Mucosa of stomach (tissue), 1 donor: ENCODE results near the gene PANK4.

Experiments
- H3K27me3 ChIP-seq: one replicate; pipeline ENCODE4 v1.7.0; 2013; ENCODE audit warnings: mild to moderate bottlenecking, low read length; ENCODE audit not compliant: control insufficient read depth, insufficient read depth
- H3K36me3 ChIP-seq: one replicate; pipeline ENCODE4 v1.7.0; 2013; ENCODE audit warnings: low read length; ENCODE audit not compliant: control insufficient read depth, insufficient read depth
- H3K4me1 ChIP-seq: one replicate; pipeline ENCODE4 v1.7.0; 2013; ENCODE audit warnings: mild to moderate bottlenecking, low read length; ENCODE audit not compliant: control insufficient read depth, insufficient read depth
- H3K4me3 ChIP-seq: one replicate; pipeline ENCODE4 v1.7.0; 2013; ENCODE audit warnings: low read length
- H3K9ac ChIP-seq: one replicate; pipeline ENCODE4 v1.7.0; 2013; ENCODE audit warnings: mild to moderate bottlenecking, low read length, moderate library complexity
- H3K9me3 ChIP-seq: one replicate; pipeline ENCODE4 v1.7.0; 2013; ENCODE audit warnings: mild to moderate bottlenecking, low read length, moderate library complexity; ENCODE audit not compliant: control insufficient read depth
- donor health status: Pancreatic carcinoma.

Gene PANK4

DNA sequence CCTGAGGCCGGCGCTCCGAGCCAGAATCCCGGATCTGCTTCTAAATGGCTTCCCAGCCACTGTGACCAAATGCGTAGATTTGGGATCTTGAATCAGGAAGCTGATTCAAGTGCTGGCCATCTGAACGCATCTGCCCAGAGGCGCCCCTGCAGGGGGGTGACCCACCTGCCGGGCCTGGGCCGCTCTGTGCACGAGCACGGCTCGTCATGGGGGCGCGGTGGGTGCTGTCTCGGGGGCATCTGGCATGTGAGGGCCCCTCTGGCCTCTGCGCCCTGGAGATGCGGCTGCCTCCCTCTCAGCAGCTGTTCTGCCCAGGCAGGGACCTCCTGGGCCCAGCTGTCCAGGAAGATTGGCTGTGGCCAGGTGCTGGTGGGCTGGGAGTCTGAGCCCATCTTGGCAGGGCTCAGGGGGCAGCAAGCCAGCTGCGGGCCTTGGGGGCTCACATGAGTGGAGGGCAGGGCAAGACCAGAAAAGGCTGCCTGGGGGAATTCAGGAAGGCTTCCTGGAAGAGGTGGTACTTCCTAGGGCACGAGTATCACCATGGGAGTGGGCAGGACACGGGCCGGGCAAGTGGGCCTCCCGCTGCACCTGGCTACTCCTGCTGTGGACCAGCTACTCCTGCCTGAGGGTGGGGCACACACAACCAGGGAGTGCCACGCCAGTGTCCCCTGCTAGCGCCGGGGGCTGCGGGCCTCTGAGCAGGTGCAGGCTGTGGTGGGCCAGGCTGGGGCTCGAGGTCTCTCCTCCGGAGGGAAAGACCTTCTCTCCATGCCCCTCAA, 25.2 kb downstream of the PANK4 start:
- no peak overlapping the region for H3K9ac ChIP-seq
- H3K4me1 ChIP-seq, result no peaks in the 10 kb centered on the region
- H3K36me3 ChIP-seq, result no peaks in the 10 kb centered on the region
- H3K9me3 ChIP-seq, result no peaks in the 10 kb centered on the region
- no peak overlapping the region for H3K4me3 ChIP-seq
- H3K27me3 ChIP-seq, result peaks cover 37% of the 10 kb centered on the region

DNA sequence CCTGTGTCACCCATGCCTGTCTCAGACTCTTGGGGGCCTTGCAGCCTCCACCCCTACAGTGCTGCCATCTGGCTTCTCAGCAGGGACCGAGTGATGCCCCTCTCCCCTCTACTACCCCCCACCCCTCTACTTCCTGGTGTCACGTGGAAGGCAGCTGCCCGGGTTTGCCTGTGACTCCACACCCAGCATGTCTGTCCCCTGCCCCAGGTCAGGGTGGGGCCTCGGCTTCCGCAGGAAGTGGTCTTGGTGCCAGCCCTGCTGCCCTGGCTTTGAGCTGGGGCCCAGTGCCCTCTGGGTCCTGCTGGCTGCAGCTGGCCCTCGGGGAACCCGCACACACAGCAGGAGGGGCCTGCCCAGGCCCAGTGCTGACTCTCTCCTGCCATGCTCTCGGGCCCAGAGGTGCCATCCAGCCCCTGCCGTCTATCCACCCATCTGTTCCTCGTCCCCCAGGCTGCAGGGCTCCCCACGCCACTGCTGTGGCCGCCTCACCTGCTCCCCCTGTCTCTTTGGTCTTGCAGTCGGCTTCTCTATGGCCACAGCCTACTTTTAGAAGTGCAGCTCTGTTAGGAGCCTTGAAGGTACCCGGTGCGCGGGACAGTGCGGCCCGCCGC, 26.3 kb downstream of the PANK4 start:
- Histone ChIP-seq H3K27me3 (peaks cover 29% of the 10 kb centered on the region), H3K4me3 (no peak overlapping the region), H3K9me3 (no peaks in the 10 kb centered on the region), H3K4me1 (no peaks in the 10 kb centered on the region), H3K36me3 (no peaks in the 10 kb centered on the region), H3K9ac (no peak overlapping the region)

DNA sequence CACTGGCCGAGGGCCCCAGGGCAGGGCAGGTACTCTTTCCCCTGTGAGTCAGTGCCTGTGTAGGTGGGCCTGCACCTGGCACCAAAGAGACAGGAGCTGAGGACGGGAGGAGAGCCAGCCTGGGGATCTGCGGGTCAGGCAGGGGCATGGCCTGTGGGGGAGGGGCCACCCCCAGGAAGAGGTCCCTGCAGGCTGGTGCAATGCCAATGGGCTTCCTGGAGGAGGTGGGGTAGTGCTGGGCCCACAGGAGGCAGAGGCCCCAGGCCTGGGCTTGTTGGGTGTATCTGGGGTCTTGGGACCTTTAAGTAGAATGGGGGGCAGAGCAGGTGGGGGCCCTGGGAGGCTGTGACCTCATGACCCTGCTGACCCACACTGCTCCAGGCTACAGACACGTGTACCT, 27.1 kb downstream of the PANK4 start:
- Histone ChIP-seq H3K9ac (no peak overlapping the region), H3K36me3 (no peaks in the 10 kb centered on the region), H3K9me3 (no peaks in the 10 kb centered on the region), H3K4me1 (no peaks in the 10 kb centered on the region), H3K27me3 (peaks cover 20% of the 10 kb centered on the region), H3K4me3 (no peak overlapping the region)

DNA sequence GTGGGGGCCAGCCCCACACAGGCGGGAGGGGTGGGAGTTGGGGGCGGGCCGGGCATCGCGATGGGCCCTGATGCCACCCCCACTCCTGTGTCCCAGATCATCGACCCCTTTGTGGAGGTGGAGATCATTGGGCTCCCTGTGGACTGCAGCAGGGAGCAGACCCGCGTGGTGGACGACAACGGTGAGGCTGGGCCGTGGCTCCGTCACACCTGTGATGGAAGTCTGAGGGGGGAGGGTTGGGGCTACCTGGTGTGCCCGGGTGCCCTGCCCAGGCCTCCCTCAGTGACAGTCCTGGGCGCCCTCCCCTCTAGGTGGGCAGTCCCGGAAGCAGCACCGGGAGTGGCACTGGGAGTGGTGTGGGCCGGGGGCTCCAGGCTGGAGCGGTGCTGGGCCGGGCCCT, 27.7 kb downstream of the PANK4 start:
- no peak overlapping the region for H3K9ac ChIP-seq
- H3K4me1 ChIP-seq, result no peaks in the 10 kb centered on the region
- no peak overlapping the region for H3K4me3 ChIP-seq
- no peaks in the 10 kb centered on the region for H3K36me3 ChIP-seq
- no peaks in the 10 kb centered on the region for H3K9me3 ChIP-seq
- peaks cover 15% of the 10 kb centered on the region for H3K27me3 ChIP-seq

DNA sequence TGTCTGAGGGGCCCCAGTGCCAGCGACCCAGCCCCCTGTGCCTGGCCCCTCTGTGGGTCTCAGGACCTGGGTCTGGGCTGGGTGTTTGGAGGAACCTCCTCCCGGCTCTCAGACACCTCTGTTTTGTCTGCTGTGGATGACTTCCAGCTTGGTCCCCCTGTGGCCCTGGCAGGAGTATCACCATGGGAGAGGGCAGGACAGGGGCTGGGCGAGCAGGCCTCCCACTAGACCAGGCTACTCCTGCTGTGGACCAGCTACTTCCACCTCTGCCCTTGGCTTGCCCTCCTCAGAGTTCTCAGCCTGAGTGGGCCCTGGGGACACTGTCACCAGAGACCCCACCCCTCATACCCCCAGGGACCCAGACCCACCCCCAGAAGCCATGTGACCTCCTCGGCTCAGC, 28.5 kb downstream of the PANK4 start:
- Histone ChIP-seq H3K4me3 (no peak overlapping the region), H3K9ac (no peak overlapping the region), H3K4me1 (no peaks in the 10 kb centered on the region), H3K36me3 (no peaks in the 10 kb centered on the region), H3K9me3 (no peaks in the 10 kb centered on the region), H3K27me3 (peaks cover 8% of the 10 kb centered on the region)

DNA sequence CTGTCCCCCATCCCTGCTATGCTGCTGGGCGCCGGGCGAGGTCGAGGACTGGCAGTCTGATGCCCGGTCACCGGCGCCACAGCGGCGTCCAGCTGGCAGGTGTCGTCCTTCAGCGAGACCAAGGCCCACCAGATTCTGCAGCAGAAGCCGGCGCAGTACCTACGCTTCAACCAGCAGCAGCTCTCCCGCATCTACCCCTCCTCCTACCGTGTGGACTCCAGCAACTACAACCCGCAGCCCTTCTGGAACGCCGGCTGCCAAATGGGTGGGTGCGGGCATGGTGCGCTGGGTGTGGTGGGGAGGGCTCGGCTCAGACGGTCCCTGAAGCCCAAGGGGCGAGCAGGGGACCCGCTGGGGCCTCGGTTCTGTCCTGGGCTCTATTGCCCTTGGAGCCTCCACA, 29.6 kb downstream of the PANK4 start:
- H3K27me3 ChIP-seq, result peaks cover 3% of the 10 kb centered on the region
- no peaks in the 10 kb centered on the region for H3K4me1 ChIP-seq
- no peaks in the 10 kb centered on the region for H3K9me3 ChIP-seq
- no peaks in the 10 kb centered on the region for H3K36me3 ChIP-seq
- no peak overlapping the region for H3K9ac ChIP-seq
- no peak overlapping the region for H3K4me3 ChIP-seq

DNA sequence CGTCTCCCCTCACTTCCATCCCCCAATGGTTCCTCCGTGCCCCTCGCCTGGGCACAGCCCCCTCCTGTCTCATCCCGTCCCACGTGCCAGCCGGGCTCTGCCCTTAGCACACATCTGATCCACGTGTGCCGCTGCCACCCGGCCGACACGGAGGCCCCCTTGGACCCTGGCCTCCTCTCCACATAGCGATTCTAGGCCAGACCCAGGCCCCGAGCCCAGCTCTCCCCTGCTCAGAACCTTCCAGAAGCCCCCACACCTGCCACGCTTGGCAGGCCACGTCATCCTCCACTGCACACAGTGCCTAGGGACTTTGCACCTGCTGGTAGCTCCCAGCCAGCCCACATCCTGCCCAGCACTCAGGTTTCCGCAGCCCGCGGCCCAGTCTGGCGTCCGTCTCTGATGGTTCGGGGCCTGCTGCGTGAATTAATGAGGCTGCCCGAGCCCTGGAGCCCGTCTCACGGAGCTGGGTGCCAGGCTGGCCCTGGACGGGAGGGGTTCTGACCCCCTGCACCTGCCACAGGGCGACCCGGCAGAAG, 30.2 kb downstream of the PANK4 start:
- Histone ChIP-seq H3K9me3 (no peaks in the 10 kb centered on the region), H3K4me3 (no peak overlapping the region), H3K4me1 (no peaks in the 10 kb centered on the region), H3K36me3 (no peaks in the 10 kb centered on the region), H3K27me3 (peaks cover 3% of the 10 kb centered on the region), H3K9ac (no peak overlapping the region)

DNA sequence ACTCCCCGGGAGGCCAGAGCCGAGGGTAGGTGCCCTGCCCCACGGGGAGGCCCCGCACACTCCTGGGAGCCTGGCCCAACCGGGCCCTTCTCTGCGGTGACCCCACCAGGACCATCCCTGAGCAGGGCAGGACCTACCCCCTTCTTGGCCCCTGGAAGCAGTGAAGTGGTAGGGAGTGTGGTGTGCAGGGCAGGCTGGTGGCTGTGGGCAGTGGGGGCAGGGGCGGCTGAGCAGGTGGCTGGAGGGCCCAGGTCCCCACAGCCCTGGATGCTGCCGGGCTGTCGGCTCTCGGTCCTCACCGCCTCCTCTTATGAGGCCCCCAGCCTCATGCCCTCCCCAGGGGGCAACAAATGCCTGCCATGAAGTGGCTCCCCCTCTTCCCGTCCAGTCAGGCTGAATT, 30.9 kb downstream of the PANK4 start:
- Histone ChIP-seq H3K9me3 (no peaks in the 10 kb centered on the region), H3K4me1 (no peaks in the 10 kb centered on the region), H3K4me3 (no peak overlapping the region), H3K27me3 (peaks cover 3% of the 10 kb centered on the region), H3K9ac (no peak overlapping the region), H3K36me3 (no peaks in the 10 kb centered on the region)

DNA sequence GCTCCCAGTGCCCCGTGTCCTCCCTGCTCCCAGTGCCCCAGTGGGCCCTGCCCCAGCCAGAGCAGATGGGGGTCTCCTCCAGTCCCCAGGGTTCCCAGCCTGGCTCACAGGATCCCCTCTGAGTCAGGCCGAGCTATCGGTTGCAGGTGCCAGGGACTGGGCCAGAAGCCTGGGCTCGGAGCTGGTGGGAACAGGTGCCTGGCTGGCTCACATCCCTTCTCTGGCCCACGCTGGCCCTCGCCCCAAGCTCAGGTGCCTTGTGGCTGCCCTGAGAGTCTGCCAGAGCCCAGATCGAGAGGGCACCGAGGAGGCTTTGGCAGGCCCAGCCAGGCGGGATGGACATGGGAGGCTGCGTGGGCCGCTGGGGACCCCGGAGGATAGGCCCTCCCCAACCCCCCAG, 31.4 kb downstream of the PANK4 start:
- Histone ChIP-seq H3K27me3 (no peaks in the 10 kb centered on the region), H3K4me1 (no peaks in the 10 kb centered on the region), H3K9me3 (no peaks in the 10 kb centered on the region), H3K36me3 (no peaks in the 10 kb centered on the region), H3K4me3 (no peak overlapping the region), H3K9ac (no peak overlapping the region)

DNA sequence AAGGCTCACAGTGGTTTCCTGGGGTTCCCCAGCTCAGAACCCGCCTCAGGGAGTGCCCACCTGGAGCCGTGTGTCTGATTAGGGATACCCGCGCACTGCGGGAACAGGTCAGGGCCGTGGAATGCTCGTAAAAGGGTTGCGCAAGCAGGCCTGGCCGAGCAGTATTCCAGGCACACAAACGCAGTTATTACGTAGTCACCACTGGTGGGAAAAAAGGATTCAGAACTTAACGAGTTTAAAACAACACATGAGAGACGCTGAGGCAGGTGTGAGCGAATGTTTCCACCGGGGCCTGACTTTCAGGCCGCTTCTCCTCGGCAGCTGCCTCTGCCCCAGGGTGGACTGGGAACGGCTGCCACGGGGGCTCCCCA, 32.1 kb downstream of the PANK4 start:
- Histone ChIP-seq H3K4me3 (no peak overlapping the region), H3K9me3 (no peaks in the 10 kb centered on the region), H3K9ac (no peak overlapping the region), H3K36me3 (no peaks in the 10 kb centered on the region), H3K4me1 (no peaks in the 10 kb centered on the region), H3K27me3 (no peaks in the 10 kb centered on the region)

DNA sequence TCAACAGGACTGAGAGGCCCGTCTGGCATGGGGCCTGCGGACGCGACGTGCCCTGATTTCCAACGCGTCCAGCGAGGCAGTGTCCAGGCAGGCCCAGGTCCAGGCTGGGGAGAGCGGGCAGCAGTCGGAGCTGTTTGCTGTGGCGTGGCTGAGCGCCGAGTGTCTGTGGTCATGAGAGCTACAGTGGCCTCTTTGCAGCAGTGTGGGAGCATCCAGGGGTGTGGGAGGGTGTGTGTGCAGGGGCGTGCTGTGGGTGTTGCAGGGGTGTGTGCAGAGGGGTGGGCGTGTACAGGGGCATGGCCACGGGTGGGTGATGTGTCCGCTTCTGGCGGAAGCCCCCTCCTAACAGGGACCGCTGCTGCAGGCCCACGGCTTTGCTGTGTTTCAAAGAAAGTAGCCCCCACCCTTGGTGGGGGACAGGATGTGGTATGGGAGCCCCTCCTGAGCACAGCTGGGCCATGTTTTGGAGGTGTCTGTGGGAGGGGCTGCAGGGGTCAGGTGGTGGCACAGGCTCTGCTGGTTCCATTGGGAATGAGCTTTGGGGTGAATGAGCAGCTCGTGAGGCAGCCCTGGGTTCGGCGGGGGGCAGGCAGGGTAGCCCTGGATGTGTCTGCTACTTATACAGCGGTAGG, 32.6 kb downstream of the PANK4 start:
- H3K4me3 ChIP-seq, result no peak overlapping the region
- H3K27me3 ChIP-seq, result no peaks in the 10 kb centered on the region
- H3K36me3 ChIP-seq, result no peaks in the 10 kb centered on the region
- no peak overlapping the region for H3K9ac ChIP-seq
- no peaks in the 10 kb centered on the region for H3K9me3 ChIP-seq
- no peaks in the 10 kb centered on the region for H3K4me1 ChIP-seq

DNA sequence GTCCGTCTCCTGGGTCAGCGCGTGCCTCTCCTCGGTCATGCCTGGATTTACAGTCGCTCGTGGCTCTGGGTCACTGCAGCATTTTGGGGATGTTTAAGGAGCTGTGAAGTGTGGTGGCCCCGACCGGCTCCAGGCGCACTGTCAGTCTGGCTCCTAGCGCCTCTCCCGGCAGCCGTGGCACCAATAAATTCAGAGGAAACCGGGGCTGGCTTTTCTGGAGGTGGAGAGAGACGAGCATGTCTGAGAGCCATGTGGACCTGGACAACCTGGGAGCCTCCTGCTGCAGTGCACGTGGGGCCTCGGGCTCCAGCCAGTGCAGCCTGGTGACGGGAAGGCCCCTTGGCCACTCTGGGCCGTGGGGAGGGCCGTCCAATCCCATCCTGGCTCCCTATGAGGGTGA, 33.2 kb downstream of the PANK4 start:
- H3K9ac ChIP-seq, result no peak overlapping the region
- no peaks in the 10 kb centered on the region for H3K9me3 ChIP-seq
- no peak overlapping the region for H3K4me3 ChIP-seq
- no peaks in the 10 kb centered on the region for H3K4me1 ChIP-seq
- H3K36me3 ChIP-seq, result no peaks in the 10 kb centered on the region
- H3K27me3 ChIP-seq, result no peaks in the 10 kb centered on the region
